ENCODE data around the gene CIAO1. TPM values are rescaled to one million over a fixed set of nuclear protein-coding genes. Genes with fewer than 3 reads are reported as not detected.

CIAO1 gene
- total RNA-seq, 4 donors from 2014 or later, result 83.8 to 149 (median 119) TPM

DNA sequence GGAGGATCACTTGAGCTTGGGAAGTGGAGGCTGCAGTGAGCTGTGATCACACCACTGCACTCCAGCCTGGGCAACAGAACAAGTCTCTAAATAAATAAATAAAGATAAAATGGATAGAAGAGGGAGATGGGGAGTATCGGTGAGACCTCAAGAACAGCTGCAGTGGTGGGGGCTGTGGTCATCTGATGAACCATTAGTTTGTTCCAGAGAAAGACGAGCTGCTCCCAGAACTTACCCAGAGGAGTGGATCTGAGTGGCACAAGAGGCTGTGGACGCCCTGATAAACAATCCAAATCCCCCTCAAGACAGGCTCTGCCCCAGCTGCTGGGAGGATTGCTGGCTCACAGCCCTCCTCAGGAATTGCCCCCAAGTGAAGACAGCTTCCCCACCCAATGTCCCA is 26.9 kb upstream of the CIAO1 start:
- WGBS, 2 donors, result 78 to 91% methylated on average over 3 of the region's 3 CpGs
- Histone ChIP-seq H3K4me1 (peaks cover 0 to 8% of the 10 kb centered on the region in 2 donors), H3K27ac (no peak overlapping the region), H3K9me3 (no peaks in the 10 kb centered on the region), H3K36me3 (no peaks in the 10 kb centered on the region), H3K27me3 (no peaks in the 10 kb centered on the region), H3K4me3 (replicated peaks in 1 of 3) (no peak overlapping the region)
- intact Hi-C loops (cut with DNase I), result no loop called here
- TF ChIP-seq POLR2A (IDR thresholded peaks at IDR 0.05), result no peak
- TF ChIP-seq, protein P1, sequence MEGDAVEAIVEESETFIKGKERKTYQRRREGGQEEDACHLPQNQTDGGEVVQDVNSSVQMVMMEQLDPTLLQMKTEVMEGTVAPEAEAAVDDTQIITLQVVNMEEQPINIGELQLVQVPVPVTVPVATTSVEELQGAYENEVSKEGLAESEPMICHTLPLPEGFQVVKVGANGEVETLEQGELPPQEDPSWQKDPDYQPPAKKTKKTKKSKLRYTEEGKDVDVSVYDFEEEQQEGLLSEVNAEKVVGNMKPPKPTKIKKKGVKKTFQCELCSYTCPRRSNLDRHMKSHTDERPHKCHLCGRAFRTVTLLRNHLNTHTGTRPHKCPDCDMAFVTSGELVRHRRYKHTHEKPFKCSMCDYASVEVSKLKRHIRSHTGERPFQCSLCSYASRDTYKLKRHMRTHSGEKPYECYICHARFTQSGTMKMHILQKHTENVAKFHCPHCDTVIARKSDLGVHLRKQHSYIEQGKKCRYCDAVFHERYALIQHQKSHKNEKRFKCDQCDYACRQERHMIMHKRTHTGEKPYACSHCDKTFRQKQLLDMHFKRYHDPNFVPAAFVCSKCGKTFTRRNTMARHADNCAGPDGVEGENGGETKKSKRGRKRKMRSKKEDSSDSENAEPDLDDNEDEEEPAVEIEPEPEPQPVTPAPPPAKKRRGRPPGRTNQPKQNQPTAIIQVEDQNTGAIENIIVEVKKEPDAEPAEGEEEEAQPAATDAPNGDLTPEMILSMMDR (IDR thresholded peaks at IDR 0.05), result no peak
- no peak for DNase-seq

DNA sequence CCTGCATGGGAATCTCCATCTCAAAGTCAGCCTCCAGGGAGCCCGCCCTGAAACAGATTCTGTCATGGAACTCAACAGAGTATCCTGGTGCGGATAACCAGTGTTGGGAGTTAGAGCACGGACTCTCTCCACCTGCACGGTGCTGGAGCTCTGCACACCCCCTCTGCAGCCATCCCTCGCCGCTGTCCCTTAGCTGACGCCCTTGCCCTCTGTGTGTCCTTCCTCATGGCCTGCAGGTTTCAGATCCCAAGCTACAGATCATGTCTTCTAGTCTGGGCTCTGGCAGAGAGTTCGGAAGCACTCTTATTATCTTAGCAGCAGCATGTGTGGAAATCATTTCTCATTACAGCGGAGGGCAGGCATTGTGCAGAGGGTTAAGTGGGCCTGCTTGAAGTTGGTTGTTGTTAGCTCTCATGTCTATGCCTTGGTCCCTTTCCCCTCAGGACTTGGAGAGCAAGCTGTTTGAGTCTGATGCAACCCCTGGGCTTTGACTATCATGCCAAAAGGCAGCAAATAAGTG is 26.2 kb upstream of the CIAO1 start:
- Histone ChIP-seq H3K36me3 (no peaks in the 10 kb centered on the region), H3K27me3 (no peaks in the 10 kb centered on the region), H3K4me3 (replicated peaks in 1 of 3) (no peak overlapping the region), H3K4me1 (peaks cover 0 to 8% of the 10 kb centered on the region in 2 donors), H3K9me3 (no peaks in the 10 kb centered on the region), H3K27ac (no peak overlapping the region)
- WGBS, 2 donors, result 93 to 95% methylated on average over 9 of the region's 9 CpGs
- no peak for DNase-seq
- intact Hi-C loops (cut with DNase I), result no loop called here
- TF ChIP-seq, protein P1 (IDR thresholded peaks at IDR 0.05), result no peak
- no peak for TF ChIP-seq POLR2A (IDR thresholded peaks at IDR 0.05)

DNA sequence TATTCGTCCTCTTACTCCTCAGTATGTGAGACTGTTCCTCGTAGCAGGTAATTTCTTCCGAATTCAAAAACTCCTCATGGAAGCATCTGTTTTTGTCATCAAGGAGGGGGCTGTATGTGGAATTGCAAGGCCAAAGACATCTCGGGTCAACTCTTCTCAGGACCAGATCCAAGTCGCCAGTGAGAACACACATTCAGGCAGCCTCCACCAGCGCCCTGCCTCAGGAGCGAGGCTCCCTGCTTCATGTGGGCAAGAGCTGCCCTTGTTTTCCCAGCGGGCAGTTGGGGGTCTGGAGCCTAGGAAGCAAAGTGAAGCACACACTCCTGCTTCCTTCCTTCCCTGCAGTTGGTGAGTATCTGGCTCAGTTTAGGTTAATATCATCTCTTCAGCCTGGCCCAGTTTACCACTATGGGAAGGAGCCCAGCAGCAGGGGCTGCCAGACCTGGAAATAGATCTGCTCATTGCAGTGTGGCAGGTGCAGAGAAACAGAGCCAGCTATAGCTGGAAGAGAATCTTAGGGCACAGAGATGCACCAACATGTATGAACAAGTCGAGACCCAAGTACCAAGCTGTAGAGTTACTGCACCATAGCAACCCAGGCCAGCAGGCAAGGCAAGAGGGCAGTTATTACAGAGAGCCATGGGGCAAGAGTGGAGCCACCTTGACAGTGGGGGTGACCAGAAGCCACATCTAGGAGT is 25.5 kb upstream of the CIAO1 start:
- DNase-seq, result no peak
- no peak overlapping the region for H3K27ac ChIP-seq
- H3K9me3 ChIP-seq, result no peaks in the 10 kb centered on the region
- WGBS, 2 donors, result 89 to 97% methylated on average over 6 to 9 of the region's 9 CpGs
- no peaks in the 10 kb centered on the region for H3K27me3 ChIP-seq
- TF ChIP-seq, protein P1 (IDR thresholded peaks at IDR 0.05), result no peak
- no peak for TF ChIP-seq POLR2A (IDR thresholded peaks at IDR 0.05)
- peaks cover 0 to 9% of the 10 kb centered on the region in 2 donors for H3K4me1 ChIP-seq
- no peaks in the 10 kb centered on the region for H3K36me3 ChIP-seq
- H3K4me3 ChIP-seq (replicated peaks in 1 of 3), result no peak overlapping the region
- intact Hi-C loops (cut with DNase I), result no loop called here

DNA sequence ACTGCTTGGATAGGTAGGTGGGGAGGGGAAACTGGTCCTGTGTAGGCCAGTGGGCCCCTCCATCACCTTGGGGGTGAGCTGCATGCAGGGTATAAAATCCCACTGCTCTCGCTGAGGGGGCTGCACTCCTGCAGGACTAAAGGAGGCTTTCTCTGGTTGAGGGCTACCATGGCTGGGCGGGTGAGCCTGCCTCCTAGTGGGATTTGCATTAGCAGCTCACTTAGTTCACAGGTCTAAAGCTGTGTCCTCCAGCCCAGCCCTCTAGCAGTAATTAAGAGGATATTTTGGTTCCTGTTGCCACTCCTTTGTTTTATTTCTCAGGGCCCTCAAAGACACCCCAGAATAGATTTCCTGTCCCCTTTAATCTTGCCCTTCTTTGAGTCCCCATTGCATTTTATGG is 24.8 kb upstream of the CIAO1 start:
- DNase-seq, result no peak
- intact Hi-C loops (cut with DNase I), result no loop called here
- H3K27ac ChIP-seq, result no peak overlapping the region
- 86 to 100% methylated on average over 2 of the region's 2 CpGs for WGBS, 2 donors
- no peak overlapping the region for H3K4me3 ChIP-seq (replicated peaks in 1 of 3)
- H3K36me3 ChIP-seq, result no peaks in the 10 kb centered on the region
- H3K27me3 ChIP-seq, result no peaks in the 10 kb centered on the region
- no peaks in the 10 kb centered on the region for H3K9me3 ChIP-seq
- peaks cover 4 to 16% of the 10 kb centered on the region in 2 donors for H3K4me1 ChIP-seq
- TF ChIP-seq POLR2A (IDR thresholded peaks at IDR 0.05), result no peak
- TF ChIP-seq, protein P1 (IDR thresholded peaks at IDR 0.05), result no peak

DNA sequence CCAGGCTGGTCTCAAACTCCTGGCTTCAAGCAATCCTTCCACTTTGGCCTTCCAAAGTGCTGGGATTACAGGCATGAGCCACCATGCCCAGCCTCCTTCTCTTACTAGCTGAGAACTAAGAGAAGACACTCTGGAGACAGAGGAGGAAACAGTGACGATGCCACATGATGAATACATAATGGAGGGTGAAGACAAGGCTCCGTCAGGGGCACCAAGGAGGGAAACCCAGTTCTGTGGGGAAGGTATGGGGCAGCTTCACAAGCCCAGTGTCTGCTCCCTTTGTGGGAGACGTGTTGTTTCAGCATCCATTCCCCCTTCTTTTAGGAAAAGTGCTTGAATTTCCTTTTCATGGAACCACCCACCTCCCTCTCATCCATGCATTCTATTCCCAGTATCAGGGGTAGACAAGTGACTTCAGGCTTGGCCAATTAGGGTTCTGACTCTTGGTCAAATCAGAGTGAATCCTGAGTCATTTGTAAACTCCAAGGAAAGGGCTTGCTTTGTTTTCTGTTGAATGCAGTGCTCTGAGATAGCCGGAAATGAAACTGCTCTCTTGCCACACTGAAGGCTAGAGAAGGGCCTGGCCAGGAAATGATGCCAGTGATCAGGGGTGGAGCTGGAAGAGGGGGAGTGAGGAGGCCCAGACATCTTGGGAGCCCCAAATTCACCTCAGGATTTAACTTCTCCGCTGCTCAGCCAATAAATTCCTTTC is 24.0 kb upstream of the CIAO1 start:
- Histone ChIP-seq H3K4me1 (peaks cover 5 to 21% of the 10 kb centered on the region in 2 donors), H3K27ac (peak overlapping the region; percentile 6 to 42 (median 33)), H3K36me3 (no peaks in the 10 kb centered on the region), H3K27me3 (no peaks in the 10 kb centered on the region), H3K9me3 (no peaks in the 10 kb centered on the region), H3K4me3 (replicated peaks in 1 of 3) (no peak overlapping the region)
- WGBS, 2 donors, result 76 to 89% methylated on average over 5 of the region's 5 CpGs
- intact Hi-C loops (cut with DNase I), result no loop called here
- DNase-seq, result peak in 1 of 2 donors; percentile 15
- TF ChIP-seq, protein P1 (IDR thresholded peaks at IDR 0.05), result no peak
- no peak for TF ChIP-seq POLR2A (IDR thresholded peaks at IDR 0.05)

Measured in thyroid gland (tissue), 4 donors.